ENCODE data around the gene DNAI1. TPM values are rescaled to one million over a fixed set of nuclear protein-coding genes. Genes with fewer than 3 reads are reported as not detected.
A peak's percentile ranks its signal among the peaks of the same experiment; 100 is the strongest.

The DNAI1 gene
- total and polyA plus RNA-seq, 4 donors, result 4.6 to 26.2 (median 9.2) TPM

DNA sequence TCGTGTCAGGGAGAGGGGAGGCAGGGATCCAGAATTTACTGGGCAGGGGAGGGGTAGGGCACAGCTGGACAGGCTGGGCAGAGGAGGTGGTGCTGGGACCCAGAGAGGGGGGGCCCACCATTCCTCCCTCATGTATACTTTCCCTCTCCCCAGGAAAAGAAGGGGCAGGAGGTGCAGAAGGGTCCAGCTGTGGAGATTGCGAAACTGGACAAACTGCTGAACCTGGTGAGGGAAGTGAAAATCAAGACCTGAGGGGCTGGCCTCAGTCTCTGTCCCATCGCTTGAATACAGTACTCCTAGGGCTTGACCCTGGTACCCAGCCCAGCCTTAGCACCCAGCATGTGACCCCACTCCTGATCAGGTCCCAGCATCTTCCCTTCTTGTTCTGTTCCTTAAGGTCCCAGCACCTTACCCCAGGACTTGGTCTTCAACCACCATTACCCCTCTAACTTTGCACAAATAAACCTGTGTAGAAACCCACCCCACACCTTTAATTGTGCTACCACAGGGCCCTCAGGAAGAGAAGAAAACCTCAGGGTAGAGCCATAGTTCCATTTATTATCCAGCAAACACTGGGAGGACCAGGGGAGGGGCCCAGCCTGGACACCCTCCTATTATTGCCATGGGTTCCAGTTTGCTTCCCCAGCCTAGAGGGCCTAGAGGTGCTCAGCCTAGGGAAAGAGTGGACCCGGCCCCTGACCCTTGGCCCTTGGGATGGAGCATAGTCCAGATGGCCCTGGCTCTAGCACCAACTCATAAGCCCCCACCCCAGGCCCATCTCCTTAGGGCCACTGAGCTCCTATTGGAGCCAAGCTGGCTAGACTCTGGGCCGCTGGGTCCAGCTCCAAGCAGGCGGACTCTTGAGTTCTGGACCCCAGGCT lies 62.1 kb downstream of the DNAI1 start:
- ATAC-seq (ENCODE audit: insufficient read depth, low FRiP score) (no peak), DNase-seq (no peak)
- WGBS, 2 donors, result 90 to 91% methylated on average over 6 of the region's 6 CpGs
- Histone ChIP-seq H3K4me3 (no peak overlapping the region), H3K4me1 (ENCODE audit: control insufficient read depth in 5 of 5, insufficient read depth in 5 of 5, low read length in 5 of 5) (peaks cover 0 to 7% (median 3%) of the 10 kb centered on the region in 5 donors), H3K9me3 (ENCODE audit: control insufficient read depth in 4 of 4, insufficient read depth in 3 of 4, low read length in 3 of 4) (no peaks in the 10 kb centered on the region), H3K36me3 (ENCODE audit: control insufficient read depth in 4 of 4, insufficient read depth in 4 of 4, low read length in 4 of 4) (no peaks in the 10 kb centered on the region), H3K9ac (ENCODE audit: insufficient read depth in 1 of 2, low read length in 2 of 2) (no peak overlapping the region), H3K27me3 (ENCODE audit: control insufficient read depth in 3 of 3, insufficient read depth in 3 of 3, low read length in 2 of 3) (peaks cover 0 to 20% (median 5%) of the 10 kb centered on the region in 3 donors), H3K27ac (ENCODE audit: low read depth in 1 of 2, low read length in 1 of 2) (no peak overlapping the region)
- TF ChIP-seq, protein P1, sequence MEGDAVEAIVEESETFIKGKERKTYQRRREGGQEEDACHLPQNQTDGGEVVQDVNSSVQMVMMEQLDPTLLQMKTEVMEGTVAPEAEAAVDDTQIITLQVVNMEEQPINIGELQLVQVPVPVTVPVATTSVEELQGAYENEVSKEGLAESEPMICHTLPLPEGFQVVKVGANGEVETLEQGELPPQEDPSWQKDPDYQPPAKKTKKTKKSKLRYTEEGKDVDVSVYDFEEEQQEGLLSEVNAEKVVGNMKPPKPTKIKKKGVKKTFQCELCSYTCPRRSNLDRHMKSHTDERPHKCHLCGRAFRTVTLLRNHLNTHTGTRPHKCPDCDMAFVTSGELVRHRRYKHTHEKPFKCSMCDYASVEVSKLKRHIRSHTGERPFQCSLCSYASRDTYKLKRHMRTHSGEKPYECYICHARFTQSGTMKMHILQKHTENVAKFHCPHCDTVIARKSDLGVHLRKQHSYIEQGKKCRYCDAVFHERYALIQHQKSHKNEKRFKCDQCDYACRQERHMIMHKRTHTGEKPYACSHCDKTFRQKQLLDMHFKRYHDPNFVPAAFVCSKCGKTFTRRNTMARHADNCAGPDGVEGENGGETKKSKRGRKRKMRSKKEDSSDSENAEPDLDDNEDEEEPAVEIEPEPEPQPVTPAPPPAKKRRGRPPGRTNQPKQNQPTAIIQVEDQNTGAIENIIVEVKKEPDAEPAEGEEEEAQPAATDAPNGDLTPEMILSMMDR (IDR thresholded peaks at IDR 0.05; ENCODE audit: control extremely low read depth, extremely low read depth), result no peak

GRCh38 chr9:34521406-34522045 lies 62.9 kb downstream of the DNAI1 start:
- TF ChIP-seq, protein P1 (IDR thresholded peaks at IDR 0.05; ENCODE audit: control extremely low read depth, extremely low read depth), result no peak
- Histone ChIP-seq H3K9ac (ENCODE audit: insufficient read depth in 1 of 2, low read length in 2 of 2) (no peak overlapping the region), H3K27ac (ENCODE audit: low read depth in 1 of 2, low read length in 1 of 2) (no peak overlapping the region), H3K4me1 (ENCODE audit: control insufficient read depth in 5 of 5, insufficient read depth in 5 of 5, low read length in 5 of 5) (peaks cover 0 to 7% (median 3%) of the 10 kb centered on the region in 5 donors), H3K36me3 (ENCODE audit: control insufficient read depth in 4 of 4, insufficient read depth in 4 of 4, low read length in 4 of 4) (no peaks in the 10 kb centered on the region), H3K27me3 (ENCODE audit: control insufficient read depth in 3 of 3, insufficient read depth in 3 of 3, low read length in 2 of 3) (peaks cover 0 to 25% (median 7%) of the 10 kb centered on the region in 3 donors), H3K4me3 (no peak overlapping the region), H3K9me3 (ENCODE audit: control insufficient read depth in 4 of 4, insufficient read depth in 3 of 4, low read length in 3 of 4) (no peaks in the 10 kb centered on the region)
- 96 to 97% methylated on average over 11 of the region's 11 CpGs for WGBS, 2 donors
- ATAC-seq (ENCODE audit: insufficient read depth, low FRiP score), result no peak
- DNase-seq, result no peak

GRCh38 chr9:34522091-34522887 lies 63.7 kb downstream of the DNAI1 start:
- no peaks in the 10 kb centered on the region for H3K9me3 ChIP-seq (ENCODE audit: control insufficient read depth in 4 of 4, insufficient read depth in 3 of 4, low read length in 3 of 4)
- no peaks in the 10 kb centered on the region for H3K36me3 ChIP-seq (ENCODE audit: control insufficient read depth in 4 of 4, insufficient read depth in 4 of 4, low read length in 4 of 4)
- peaks cover 0 to 25% (median 7%) of the 10 kb centered on the region in 3 donors for H3K27me3 ChIP-seq (ENCODE audit: control insufficient read depth in 3 of 3, insufficient read depth in 3 of 3, low read length in 2 of 3)
- DNase-seq, result peak in 1 of 3 donors; percentile 4
- H3K4me3 ChIP-seq, result peak overlapping the region; percentile 25
- ATAC-seq (ENCODE audit: insufficient read depth, low FRiP score), result no peak
- TF ChIP-seq, protein P1 (IDR thresholded peaks at IDR 0.05; ENCODE audit: control extremely low read depth, extremely low read depth), result no peak
- peak overlapping the region; percentile 34 to 55 for H3K9ac ChIP-seq (ENCODE audit: insufficient read depth in 1 of 2, low read length in 2 of 2)
- 21 to 27% methylated on average over 28 to 31 of the region's 31 CpGs for WGBS, 2 donors
- peaks cover 0 to 7% (median 3%) of the 10 kb centered on the region in 5 donors for H3K4me1 ChIP-seq (ENCODE audit: control insufficient read depth in 5 of 5, insufficient read depth in 5 of 5, low read length in 5 of 5)
- H3K27ac ChIP-seq (ENCODE audit: low read depth in 1 of 2, low read length in 1 of 2), result no peak overlapping the region
